Measurements from ENCODE around the gene MUC21. TPM values are rescaled to one million over a fixed set of nuclear protein-coding genes. Genes with fewer than 3 reads are reported as not detected.
"Not testable (repeated sequence)": the region's sequence is repeated elsewhere in the genome, so short reads cannot be mapped to it uniquely, and the experiment has no call there.

Gene MUC21
- total RNA-seq, 2 donors from 2014 or later: not detected

- ATAC-seq: no peak
- DNase-seq: no peak
- intact Hi-C loops (cut with DNase I, micrococcal nuclease): no loop called here
Observed at GRCh38 chr6:31001281-31001888, 17.9 kb downstream of the MUC21 start.

- intact Hi-C loops (cut with DNase I, micrococcal nuclease): no loop called here
- ATAC-seq: no peak
- no peak for DNase-seq
Observed at GRCh38 chr6:31002471-31002870, 19.0 kb downstream of the MUC21 start.

GRCh38 chr6:31004794-31005193 lies 21.3 kb downstream of the MUC21 start:
- DNase-seq: no peak
- intact Hi-C loops (cut with DNase I, micrococcal nuclease): no loop called here
- no peak for ATAC-seq

GRCh38 chr6:31005249-31006020 lies 21.9 kb downstream of the MUC21 start:
- ATAC-seq (no peak), DNase-seq (no peak)
- intact Hi-C loops (cut with DNase I, micrococcal nuclease): no loop called here

- intact Hi-C loops (cut with DNase I, micrococcal nuclease): no loop called here
- ATAC-seq: no peak
- no peak for DNase-seq
Observed at GRCh38 chr6:31007694-31008093, 24.2 kb downstream of the MUC21 start.

- intact Hi-C loops (cut with DNase I, micrococcal nuclease): no loop called here
- DNase-seq: no peak
- ATAC-seq: no peak
Observed at GRCh38 chr6:31008165-31008564, 24.6 kb downstream of the MUC21 start.

GRCh38 chr6:31009731-31010130 lies 26.2 kb downstream of the MUC21 start:
- intact Hi-C loops (cut with DNase I, micrococcal nuclease): no loop called here
- ATAC-seq: no peak
- no peak for DNase-seq

- no peak for ATAC-seq
- DNase-seq: no peak
- intact Hi-C loops (cut with DNase I, micrococcal nuclease): no loop called here
Observed at GRCh38 chr6:31010393-31011060, 27.0 kb downstream of the MUC21 start, which contains the start of gene MUC22. TSS of gene MUC22 (plus strand) at chr6:31010474. CDS start at chr6:31010707, 233 bp downstream.

GRCh38 chr6:31011153-31011552 lies 27.6 kb downstream of the MUC21 start:
- DNase-seq (no peak), ATAC-seq (no peak)
- intact Hi-C loops (cut with DNase I, micrococcal nuclease): no loop called here

- DNase-seq (no peak), ATAC-seq (no peak)
- intact Hi-C loops (cut with DNase I, micrococcal nuclease): no loop called here
Observed at GRCh38 chr6:31016659-31017299, 33.3 kb downstream of the MUC21 start.

- DNase-seq; ATAC-seq; intact Hi-C loops (cut with DNase I, micrococcal nuclease): not testable (repeated sequence)
Observed at GRCh38 chr6:31017436-31017835, 33.9 kb downstream of the MUC21 start.

GRCh38 chr6:31020057-31020456 lies 36.5 kb downstream of the MUC21 start:
- ATAC-seq: no peak

GRCh38 chr6:31020631-31021255 lies 37.2 kb downstream of the MUC21 start:
- ATAC-seq; DNase-seq; intact Hi-C loops (cut with DNase I, micrococcal nuclease): not testable (repeated sequence)

More at GRCh38 chr6:31020057-31020456, 36.5 kb downstream of the MUC21 start:
- intact Hi-C loops (cut with DNase I, micrococcal nuclease): no loop called here
- DNase-seq: no peak

- intact Hi-C loops (cut with DNase I, micrococcal nuclease); ATAC-seq: not testable (repeated sequence)
Observed at GRCh38 chr6:31021705-31022531, 38.4 kb downstream of the MUC21 start.

GRCh38 chr6:31025595-31025994 lies 42.1 kb downstream of the MUC21 start:
- no peak for ATAC-seq
- intact Hi-C loops (cut with DNase I, micrococcal nuclease): no loop called here
- DNase-seq: no peak

More at GRCh38 chr6:31021705-31022531, 38.4 kb downstream of the MUC21 start:
- not testable (repeated sequence) for DNase-seq

GRCh38 chr6:31031095-31031494 lies 47.6 kb downstream of the MUC21 start:
- ATAC-seq (no peak), DNase-seq (no peak)
- intact Hi-C loops (cut with DNase I, micrococcal nuclease): no loop called here

- DNase-seq (no peak), ATAC-seq (no peak)
- intact Hi-C loops (cut with DNase I, micrococcal nuclease): no loop called here
Observed at GRCh38 chr6:31033075-31033474, 49.6 kb downstream of the MUC21 start.

- ATAC-seq (no peak), DNase-seq (no peak)
- intact Hi-C loops (cut with DNase I, micrococcal nuclease): no loop called here
Observed at GRCh38 chr6:31035862-31036497, 52.5 kb downstream of the MUC21 start.

All from left colon (tissue), 2 donors.